GM21723 (cell line): ENCODE data around the gene CIITA.
A peak's percentile ranks its signal among the peaks of the same experiment; 100 is the strongest.

ENCODE experiments used
- ATAC-seq: cut with Tn5 transposase; IDR thresholded peaks from one replicate; pipeline ENCODE4 v1.9.1; 2021; ENCODE audit warnings: mild to moderate bottlenecking, moderate library complexity; ENCODE audit not compliant: unreplicated experiment

Gene CIITA

GRCh38 chr16:10879681-10880589 is 2.9 kb downstream of the CIITA start:
- ATAC-seq: no peak

GRCh38 chr16:10880594-10881452 is 3.8 kb downstream of the CIITA start:
- ATAC-seq: no peak

DNA sequence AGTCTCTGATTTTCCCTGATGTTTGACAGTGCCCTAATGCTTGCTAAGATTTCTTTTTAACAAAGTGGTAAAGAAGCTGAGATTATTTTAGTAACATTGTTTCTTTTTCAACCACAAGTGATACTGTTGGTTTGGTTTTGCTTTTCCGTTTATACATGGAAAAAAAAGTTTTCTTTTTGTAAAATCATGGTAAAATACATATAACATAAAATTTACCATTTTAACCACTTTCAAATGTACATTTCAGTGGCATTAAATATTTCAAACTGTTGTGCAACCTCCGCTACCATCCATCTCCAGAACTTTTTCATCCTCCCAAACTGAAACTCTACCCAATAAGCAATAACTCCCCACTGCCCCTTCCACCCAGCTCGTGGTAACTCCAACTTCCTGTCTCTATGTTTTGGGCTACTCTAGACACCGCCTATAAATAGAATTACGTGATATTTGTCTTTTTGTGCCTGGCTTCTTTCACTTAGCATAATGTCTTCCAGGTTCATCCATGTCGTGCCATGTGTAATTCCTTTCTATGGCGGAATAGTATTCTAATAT is 4.6 kb downstream of the CIITA start:
- no peak for ATAC-seq

- ATAC-seq: no peak
Observed at GRCh38 chr16:10883004-10883403, 6.0 kb downstream of the CIITA start.

GRCh38 chr16:10885246-10885645 is 8.2 kb downstream of the CIITA start:
- no peak for ATAC-seq

GRCh38 chr16:10888320-10888937 is 11.4 kb downstream of the CIITA start:
- no peak for ATAC-seq

GRCh38 chr16:10889855-10890254 is 12.9 kb downstream of the CIITA start:
- ATAC-seq: no peak

DNA sequence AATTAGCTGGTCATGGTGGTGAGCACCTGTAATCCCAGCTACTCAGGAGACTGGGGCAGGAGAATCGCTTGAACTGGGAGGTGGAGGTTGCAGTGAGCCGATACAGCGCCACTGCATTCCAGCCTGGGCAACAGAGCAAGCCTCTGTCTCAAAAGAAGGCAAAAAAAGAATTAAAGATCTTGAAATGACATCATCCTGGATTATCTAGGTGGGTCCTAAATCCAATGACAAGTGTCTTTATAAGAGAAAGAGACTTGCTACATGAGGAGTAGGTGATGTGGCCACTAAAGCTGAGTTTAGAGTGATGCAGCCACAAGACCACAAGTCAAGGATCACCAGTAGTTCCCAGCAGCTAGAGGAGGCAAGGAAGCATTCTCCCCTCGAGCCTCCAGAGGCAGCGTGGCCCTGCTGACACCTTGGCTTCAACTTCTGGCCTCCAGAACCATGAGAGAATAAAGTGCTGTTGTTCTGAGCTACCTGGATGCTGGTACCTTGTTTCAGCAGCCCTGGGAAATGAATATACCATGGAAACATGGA is 15.8 kb downstream of the CIITA start:
- no peak for ATAC-seq

DNA sequence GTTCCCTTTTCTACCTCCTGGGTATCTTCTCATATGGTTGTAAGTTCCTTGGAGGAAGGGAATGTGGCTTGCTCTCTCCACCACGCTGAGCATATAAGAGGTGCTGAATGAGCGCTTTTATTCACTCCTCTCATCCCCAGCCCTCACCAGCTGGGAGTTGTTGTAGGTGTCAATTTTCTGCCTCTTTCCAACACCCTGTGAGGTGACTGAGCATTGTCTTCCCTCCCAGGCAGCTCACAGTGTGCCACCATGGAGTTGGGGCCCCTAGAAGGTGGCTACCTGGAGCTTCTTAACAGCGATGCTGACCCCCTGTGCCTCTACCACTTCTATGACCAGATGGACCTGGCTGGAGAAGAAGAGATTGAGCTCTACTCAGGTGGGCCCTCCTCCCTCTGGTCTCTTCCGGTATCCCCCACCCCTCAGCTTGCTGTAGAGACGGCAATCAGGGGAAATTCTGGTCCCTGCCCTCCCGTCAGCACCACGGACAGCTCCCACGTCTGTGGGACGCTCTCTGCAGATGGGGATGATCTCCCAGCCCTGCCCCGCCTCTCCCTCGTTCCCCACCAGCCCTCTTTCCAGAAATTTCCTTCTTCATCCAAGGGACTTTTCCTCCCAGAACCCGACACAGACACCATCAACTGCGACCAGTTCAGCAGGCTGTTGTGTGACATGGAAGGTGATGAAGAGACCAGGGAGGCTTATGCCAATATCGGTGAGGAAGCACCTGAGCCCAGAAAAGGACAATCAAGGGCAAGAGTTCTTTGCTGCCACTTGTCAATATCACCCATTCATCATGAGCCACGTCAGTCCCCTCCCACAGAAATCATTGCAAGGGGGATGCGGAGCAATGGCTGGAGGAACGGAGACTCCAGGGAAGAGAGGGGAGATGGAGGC is 18.3 kb downstream of the CIITA start:
- no peak for ATAC-seq

- no peak for ATAC-seq
Observed at GRCh38 chr16:10896165-10896564, 19.2 kb downstream of the CIITA start.

GRCh38 chr16:10896723-10897122 is 19.7 kb downstream of the CIITA start:
- ATAC-seq: no peak

GRCh38 chr16:10897134-10897533 is 20.1 kb downstream of the CIITA start:
- peak; percentile 51 for ATAC-seq

DNA sequence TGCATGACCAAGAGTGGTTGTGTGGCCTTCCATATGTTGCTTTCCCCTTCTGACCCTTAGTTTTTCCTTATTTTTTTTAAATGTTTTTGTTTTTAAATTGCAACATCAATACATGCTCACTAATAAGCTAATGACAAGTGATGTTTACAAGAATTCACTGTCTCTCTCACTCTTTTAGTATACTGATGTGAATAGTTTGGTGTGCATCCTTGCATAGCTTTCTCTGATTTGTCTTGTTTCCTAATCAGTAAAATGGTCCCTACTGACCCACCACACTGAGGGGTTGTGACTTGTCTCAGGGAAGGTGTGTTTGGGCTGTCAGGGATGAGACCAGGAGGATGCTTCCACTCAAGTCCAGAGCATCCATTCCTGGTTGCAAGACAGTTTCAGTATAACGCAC is 26.0 kb downstream of the CIITA start:
- ATAC-seq: no peak

- ATAC-seq: no peak
Observed at GRCh38 chr16:10906482-10906881, 29.5 kb downstream of the CIITA start.

DNA sequence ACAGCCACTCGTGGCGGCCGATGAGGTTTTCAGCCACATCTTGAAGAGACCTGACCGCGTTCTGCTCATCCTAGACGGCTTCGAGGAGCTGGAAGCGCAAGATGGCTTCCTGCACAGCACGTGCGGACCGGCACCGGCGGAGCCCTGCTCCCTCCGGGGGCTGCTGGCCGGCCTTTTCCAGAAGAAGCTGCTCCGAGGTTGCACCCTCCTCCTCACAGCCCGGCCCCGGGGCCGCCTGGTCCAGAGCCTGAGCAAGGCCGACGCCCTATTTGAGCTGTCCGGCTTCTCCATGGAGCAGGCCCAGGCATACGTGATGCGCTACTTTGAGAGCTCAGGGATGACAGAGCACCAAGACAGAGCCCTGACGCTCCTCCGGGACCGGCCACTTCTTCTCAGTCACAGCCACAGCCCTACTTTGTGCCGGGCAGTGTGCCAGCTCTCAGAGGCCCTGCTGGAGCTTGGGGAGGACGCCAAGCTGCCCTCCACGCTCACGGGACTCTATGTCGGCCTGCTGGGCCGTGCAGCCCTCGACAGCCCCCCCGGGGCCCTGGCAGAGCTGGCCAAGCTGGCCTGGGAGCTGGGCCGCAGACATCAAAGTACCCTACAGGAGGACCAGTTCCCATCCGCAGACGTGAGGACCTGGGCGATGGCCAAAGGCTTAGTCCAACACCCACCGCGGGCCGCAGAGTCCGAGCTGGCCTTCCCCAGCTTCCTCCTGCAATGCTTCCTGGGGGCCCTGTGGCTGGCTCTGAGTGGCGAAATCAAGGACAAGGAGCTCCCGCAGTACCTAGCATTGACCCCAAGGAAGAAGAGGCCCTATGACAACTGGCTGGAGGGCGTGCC is 30.1 kb downstream of the CIITA start:
- ATAC-seq: no peak

GRCh38 chr16:10907757-10908045 is 30.7 kb downstream of the CIITA start:
- ATAC-seq: no peak

GRCh38 chr16:10911267-10911666 is 34.3 kb downstream of the CIITA start:
- no peak for ATAC-seq

DNA sequence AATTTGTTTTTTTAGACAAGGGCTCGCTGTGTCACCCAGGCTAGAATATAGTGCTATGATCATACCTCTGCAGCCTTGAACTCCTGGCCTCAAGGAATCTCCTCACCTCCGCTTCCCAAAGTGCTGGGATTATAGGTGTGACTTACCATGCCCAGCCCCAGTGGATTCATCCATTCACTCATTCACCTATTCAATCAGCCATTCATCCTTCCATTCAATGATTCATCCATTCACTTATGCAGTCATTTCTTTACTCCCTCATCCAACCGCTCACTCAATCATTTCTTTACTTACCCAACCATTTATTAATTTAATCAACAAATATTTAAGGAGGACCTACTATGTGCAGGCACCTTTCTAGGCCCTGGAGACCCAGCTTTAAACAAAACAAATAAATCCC is 39.5 kb downstream of the CIITA start:
- no peak for ATAC-seq

GRCh38 chr16:10918294-10919002 is 41.4 kb downstream of the CIITA start:
- no peak for ATAC-seq
